ENCODE data around the gene CRYM. TPM values are rescaled to one million over a fixed set of nuclear protein-coding genes. Genes with fewer than 3 reads are reported as not detected.

CRYM gene
- total RNA-seq, 1 donor from 2014 or later: 0.79 TPM

DNA sequence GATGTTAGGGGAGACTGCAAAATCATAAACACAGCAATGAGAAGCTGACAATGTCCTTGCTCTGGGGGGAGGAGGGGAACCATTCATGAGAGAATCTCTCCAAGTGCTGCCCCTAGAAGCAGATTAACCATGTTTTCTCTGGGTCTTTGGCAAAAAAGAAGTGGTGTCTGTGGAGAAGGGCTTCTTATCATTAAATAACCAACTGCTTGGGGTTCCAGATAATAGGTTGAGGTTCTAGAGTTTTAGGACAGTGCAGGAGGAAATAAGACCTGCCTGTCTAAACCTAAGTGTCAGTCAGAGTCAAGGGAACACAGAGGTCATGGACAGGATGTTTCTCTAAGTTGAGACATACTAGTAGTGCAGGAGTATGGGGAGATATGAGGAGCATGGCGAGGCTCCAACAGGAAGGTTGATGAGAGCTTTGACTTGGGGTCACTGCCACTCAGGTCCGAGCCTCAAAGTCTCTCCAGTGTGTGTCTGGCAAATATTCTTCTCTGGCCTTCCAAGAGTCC lies 49.7 kb downstream of the CRYM start:
- Histone ChIP-seq H3K27me3 (ENCODE audit: control insufficient read depth, insufficient read depth, low read length) (peaks cover 2% of the 10 kb centered on the region), H3K36me3 (ENCODE audit: control insufficient read depth, insufficient read depth, low read length) (no peaks in the 10 kb centered on the region), H3K4me3 (ENCODE audit: low read depth, low read length) (no peak overlapping the region)
- DNase-seq (ENCODE audit: low read depth) (no peak), FAIRE-seq (no peak)
- TF ChIP-seq, protein P1, sequence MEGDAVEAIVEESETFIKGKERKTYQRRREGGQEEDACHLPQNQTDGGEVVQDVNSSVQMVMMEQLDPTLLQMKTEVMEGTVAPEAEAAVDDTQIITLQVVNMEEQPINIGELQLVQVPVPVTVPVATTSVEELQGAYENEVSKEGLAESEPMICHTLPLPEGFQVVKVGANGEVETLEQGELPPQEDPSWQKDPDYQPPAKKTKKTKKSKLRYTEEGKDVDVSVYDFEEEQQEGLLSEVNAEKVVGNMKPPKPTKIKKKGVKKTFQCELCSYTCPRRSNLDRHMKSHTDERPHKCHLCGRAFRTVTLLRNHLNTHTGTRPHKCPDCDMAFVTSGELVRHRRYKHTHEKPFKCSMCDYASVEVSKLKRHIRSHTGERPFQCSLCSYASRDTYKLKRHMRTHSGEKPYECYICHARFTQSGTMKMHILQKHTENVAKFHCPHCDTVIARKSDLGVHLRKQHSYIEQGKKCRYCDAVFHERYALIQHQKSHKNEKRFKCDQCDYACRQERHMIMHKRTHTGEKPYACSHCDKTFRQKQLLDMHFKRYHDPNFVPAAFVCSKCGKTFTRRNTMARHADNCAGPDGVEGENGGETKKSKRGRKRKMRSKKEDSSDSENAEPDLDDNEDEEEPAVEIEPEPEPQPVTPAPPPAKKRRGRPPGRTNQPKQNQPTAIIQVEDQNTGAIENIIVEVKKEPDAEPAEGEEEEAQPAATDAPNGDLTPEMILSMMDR (IDR thresholded peaks at IDR 0.05; ENCODE audit: insufficient read depth, low read length, severe bottlenecking): no peak

- Histone ChIP-seq H3K27me3 (ENCODE audit: control insufficient read depth, insufficient read depth, low read length) (peaks cover 2% of the 10 kb centered on the region), H3K4me3 (ENCODE audit: low read depth, low read length) (no peak overlapping the region), H3K36me3 (ENCODE audit: control insufficient read depth, insufficient read depth, low read length) (no peaks in the 10 kb centered on the region)
- no peak for FAIRE-seq
- TF ChIP-seq, protein P1 (IDR thresholded peaks at IDR 0.05; ENCODE audit: insufficient read depth, low read length, severe bottlenecking): no peak
- DNase-seq (ENCODE audit: low read depth): no peak
These were observed 50.2 kb downstream of the CRYM start for GRCh38 chr16:21227866-21228265.

DNA sequence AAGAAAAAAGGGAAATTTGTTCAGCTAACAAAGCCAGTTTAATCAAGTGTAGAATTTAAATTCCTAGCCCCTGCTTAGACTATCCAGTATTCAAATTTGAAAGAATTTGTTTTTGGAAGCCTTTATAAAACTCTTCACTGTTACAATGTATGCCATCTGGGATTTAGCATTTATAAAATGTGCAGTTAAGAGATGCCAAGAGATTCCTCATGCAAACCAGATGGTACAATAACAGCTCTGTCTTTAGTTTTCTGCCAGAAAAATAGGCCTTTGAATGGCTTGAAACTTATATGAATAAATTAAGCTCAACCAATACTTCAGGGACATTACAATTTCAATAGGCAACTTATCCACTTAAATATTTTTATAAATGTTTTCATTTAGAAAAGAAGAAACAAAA lies 51.3 kb downstream of the CRYM start:
- DNase-seq (ENCODE audit: low read depth) (no peak), FAIRE-seq (no peak)
- no peaks in the 10 kb centered on the region for H3K36me3 ChIP-seq (ENCODE audit: control insufficient read depth, insufficient read depth, low read length)
- H3K27me3 ChIP-seq (ENCODE audit: control insufficient read depth, insufficient read depth, low read length): peaks cover 2% of the 10 kb centered on the region
- H3K4me3 ChIP-seq (ENCODE audit: low read depth, low read length): no peak overlapping the region
- TF ChIP-seq, protein P1 (IDR thresholded peaks at IDR 0.05; ENCODE audit: insufficient read depth, low read length, severe bottlenecking): no peak

GRCh38 chr16:21224800-21225199 lies 53.3 kb downstream of the CRYM start:
- Histone ChIP-seq H3K27me3 (ENCODE audit: control insufficient read depth, insufficient read depth, low read length) (peaks cover 2% of the 10 kb centered on the region), H3K36me3 (ENCODE audit: control insufficient read depth, insufficient read depth, low read length) (no peaks in the 10 kb centered on the region), H3K4me3 (ENCODE audit: low read depth, low read length) (no peak overlapping the region)
- no peak for FAIRE-seq
- DNase-seq (ENCODE audit: low read depth): no peak
- TF ChIP-seq, protein P1 (IDR thresholded peaks at IDR 0.05; ENCODE audit: insufficient read depth, low read length, severe bottlenecking): no peak

- DNase-seq (ENCODE audit: low read depth): no peak
- TF ChIP-seq, protein P1 (IDR thresholded peaks at IDR 0.05; ENCODE audit: insufficient read depth, low read length, severe bottlenecking): no peak
- Histone ChIP-seq H3K36me3 (ENCODE audit: control insufficient read depth, insufficient read depth, low read length) (no peaks in the 10 kb centered on the region), H3K27me3 (ENCODE audit: control insufficient read depth, insufficient read depth, low read length) (peaks cover 2% of the 10 kb centered on the region), H3K4me3 (ENCODE audit: low read depth, low read length) (no peak overlapping the region)
- no peak for FAIRE-seq
These were observed 54.3 kb downstream of the CRYM start for GRCh38 chr16:21223787-21224186.
